Measurements from ENCODE around the gene OSMR.

DNA sequence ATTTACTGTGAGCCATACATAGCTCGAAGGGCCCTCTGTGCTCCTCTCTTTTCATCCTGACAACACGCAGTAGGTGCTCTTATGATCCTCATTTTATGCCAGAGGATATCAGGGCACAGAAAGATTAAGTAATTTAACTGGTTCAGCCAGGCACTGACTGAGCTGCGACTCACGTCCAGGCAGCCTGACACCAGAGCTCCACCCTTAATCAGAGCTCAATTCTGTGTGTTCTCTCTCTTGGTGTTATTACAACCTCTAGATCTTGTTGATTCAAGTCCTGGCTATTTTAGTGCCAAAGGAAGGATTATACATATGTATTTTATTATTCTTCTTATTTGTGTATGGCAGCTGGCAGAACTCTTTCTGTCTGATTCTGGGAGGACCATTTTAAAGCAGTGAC is 59.7 kb downstream of the OSMR start:
- TF ChIP-seq, protein P1, sequence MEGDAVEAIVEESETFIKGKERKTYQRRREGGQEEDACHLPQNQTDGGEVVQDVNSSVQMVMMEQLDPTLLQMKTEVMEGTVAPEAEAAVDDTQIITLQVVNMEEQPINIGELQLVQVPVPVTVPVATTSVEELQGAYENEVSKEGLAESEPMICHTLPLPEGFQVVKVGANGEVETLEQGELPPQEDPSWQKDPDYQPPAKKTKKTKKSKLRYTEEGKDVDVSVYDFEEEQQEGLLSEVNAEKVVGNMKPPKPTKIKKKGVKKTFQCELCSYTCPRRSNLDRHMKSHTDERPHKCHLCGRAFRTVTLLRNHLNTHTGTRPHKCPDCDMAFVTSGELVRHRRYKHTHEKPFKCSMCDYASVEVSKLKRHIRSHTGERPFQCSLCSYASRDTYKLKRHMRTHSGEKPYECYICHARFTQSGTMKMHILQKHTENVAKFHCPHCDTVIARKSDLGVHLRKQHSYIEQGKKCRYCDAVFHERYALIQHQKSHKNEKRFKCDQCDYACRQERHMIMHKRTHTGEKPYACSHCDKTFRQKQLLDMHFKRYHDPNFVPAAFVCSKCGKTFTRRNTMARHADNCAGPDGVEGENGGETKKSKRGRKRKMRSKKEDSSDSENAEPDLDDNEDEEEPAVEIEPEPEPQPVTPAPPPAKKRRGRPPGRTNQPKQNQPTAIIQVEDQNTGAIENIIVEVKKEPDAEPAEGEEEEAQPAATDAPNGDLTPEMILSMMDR (IDR thresholded peaks at IDR 0.05): no peak
- TF ChIP-seq POLR2A (IDR thresholded peaks at IDR 0.05): no peak

Data from esophagus squamous epithelium (tissue), 4 donors.